B cell (primary cell): ENCODE measurements around the gene PIK3CB. TPM values are rescaled to one million over a fixed set of nuclear protein-coding genes. Genes with fewer than 3 reads are reported as not detected.

Source experiments
- ATAC-seq: fragments of 200-7000 bp; cut with Tn5 transposase; one replicate; pipeline ENCODE4 v1.10.0; 2021; ENCODE audit warnings: low read depth, mild to moderate bottlenecking, moderate number of reproducible peaks, moderate library complexity
- CTCF ChIA-PET: fragments of 350-600 bp; sonication (Branson Sonifier 250); formaldehyde crosslinking; loops from one replicate; lab custom pipeline; 2021; ENCODE audit warnings: antibody characterized with exemption, inconsistent platforms; lab: Charles Lee
- POLR2A ChIA-PET: fragments of 350-600 bp; sonication (Branson Sonifier 250); formaldehyde crosslinking; loops from one replicate; lab custom pipeline; 2021; ENCODE audit warnings: antibody characterized with exemption; lab: Charles Lee
- DNase-seq: peaks from one replicate; pipeline ENCODE4 v3.0.0; 2013
- H2AFZ ChIP-seq: 2 replicates; pipeline ENCODE4 v1.6.1; 2012; ENCODE audit warnings: mild to moderate bottlenecking, low read depth, low read length; ENCODE audit not compliant: insufficient read depth, poor library complexity, severe bottlenecking
- H3K27ac ChIP-seq, 2 donors: 1 replicate in 1 of 2; 2 replicates in 1 of 2; pipeline ENCODE4 v1.5.1; 2012 to 2013; ENCODE audit warnings: low read length in 2 of 2, mild to moderate bottlenecking in 2 of 2, moderate library complexity in 1 of 2
- H3K27me3 ChIP-seq, 4 experiments: fragments of 200-600 bp in 1 of 4; sonication (generic) in 1 of 4; replicated peaks in 1 of 4; 1 replicate in 2 of 4; 2 replicates in 2 of 4; pipeline versions ENCODE4 v1.6.1 to v1.7.0; 2013 to 2016; ENCODE audit warnings: low read length in 3 of 4, mild to moderate bottlenecking in 2 of 4, mixed read lengths in 1 of 4, moderate library complexity in 1 of 4; ENCODE audit not compliant: insufficient read depth in 4 of 4, control insufficient read depth in 3 of 4; ENCODE audit errors: control extremely low read depth in 1 of 4
- H3K36me3 ChIP-seq, 2 experiments: replicated peaks in 1 of 2; 1 replicate in 1 of 2; 2 replicates in 1 of 2; pipeline versions ENCODE4 v1.6.1 to v1.7.1; 2013; ENCODE audit warnings: low read length in 1 of 2; ENCODE audit not compliant: insufficient read depth in 2 of 2, control insufficient read depth in 1 of 2; ENCODE audit errors: control extremely low read depth in 1 of 2, extremely low read depth in 1 of 2
- H3K4me1 ChIP-seq, 2 donors: fragments of 200-600 bp in 1 of 2; sonication (generic) in 1 of 2; 1 replicate in 1 of 2; 2 replicates in 1 of 2; pipeline versions ENCODE4 v1.5.1 to v1.6.1; 2013 to 2017; ENCODE audit warnings: low read length in 2 of 2; ENCODE audit not compliant: control insufficient read depth in 2 of 2, insufficient read depth in 2 of 2
- H3K4me2 ChIP-seq: replicated peaks from 2 replicates; pipeline ENCODE3; 2012; ENCODE audit warnings: mild to moderate bottlenecking, low read depth, low read length; ENCODE audit not compliant: poor library complexity, severe bottlenecking
- H3K4me3 ChIP-seq, 5 experiments: fragments of 200-600 bp in 1 of 5; sonication (generic) in 1 of 5; 1 replicate in 3 of 5; 2 replicates in 2 of 5; pipeline versions ENCODE4 v1.5.1 to v1.7.0; 2011 to 2016; ENCODE audit warnings: low read length in 4 of 5, mild to moderate bottlenecking in 4 of 5, low read depth in 2 of 5, control low read depth in 1 of 5, moderate library complexity in 1 of 5; ENCODE audit not compliant: insufficient read depth in 1 of 5; ENCODE audit errors: control extremely low read depth in 1 of 5, extremely low read depth in 1 of 5
- H3K79me2 ChIP-seq: fragments of 200-600 bp; sonication (generic); one replicate; pipeline ENCODE4 v1.6.0; 2016; ENCODE audit warnings: low read length; ENCODE audit not compliant: control insufficient read depth, insufficient read depth
- H3K9ac ChIP-seq: fragments of 200-600 bp; sonication (generic); 2 replicates; pipeline ENCODE4 v1.6.1; 2017; ENCODE audit warnings: mild to moderate bottlenecking, low read length, moderate library complexity
- H3K9me3 ChIP-seq, 3 donors: one replicate each; pipeline versions ENCODE4 v1.6.1 to v1.7.1; 2013; ENCODE audit warnings: low read length in 2 of 3; ENCODE audit not compliant: control insufficient read depth in 2 of 3, insufficient read depth in 1 of 3; ENCODE audit errors: control extremely low read depth in 1 of 3
- H4K20me1 ChIP-seq: 2 replicates; pipeline ENCODE4 v1.6.0; 2012; ENCODE audit warnings: mild to moderate bottlenecking, low read length; ENCODE audit not compliant: insufficient read depth, control insufficient read depth, poor library complexity, severe bottlenecking
- H3K27ac Mint-ChIP-seq: one replicate; pipeline ENCODE4 v1.8.0; 2021; ENCODE audit warnings: mixed read lengths
- H3K27me3 Mint-ChIP-seq: one replicate; pipeline ENCODE4 v1.8.0; 2021; ENCODE audit warnings: mixed read lengths
- H3K4me1 Mint-ChIP-seq: one replicate; pipeline ENCODE4 v1.8.0; 2021; ENCODE audit warnings: mixed read lengths
- H3K4me3 Mint-ChIP-seq: one replicate; pipeline ENCODE4 v1.8.0; 2021; ENCODE audit warnings: mixed read lengths
- H3K9me3 Mint-ChIP-seq: one replicate; pipeline ENCODE4 v1.8.0; 2022; ENCODE audit warnings: mixed read lengths; ENCODE audit not compliant: insufficient read depth
- CTCF ChIP-seq: fragments of 200-600 bp; IDR thresholded peaks from one replicate; pipeline ENCODE4 v1.8.0; 2022; ENCODE audit warnings: antibody characterized with exemption, mild to moderate bottlenecking
- EZH2 ChIP-seq: IDR thresholded peaks from 2 replicates; pipeline ENCODE4 v1.6.1; 2012; ENCODE audit warnings: borderline replicate concordance, low read depth, mild to moderate bottlenecking, moderate library complexity, low read length; ENCODE audit not compliant: insufficient read depth, poor library complexity, severe bottlenecking
- WGBS: methylation state at CpG from one replicate; pipeline ENCODE4 v1.1.5; 2013; ENCODE audit warnings: missing lambda C conversion rate; ENCODE audit not compliant: insufficient coverage; 5-methylcytosine and 5-hydroxymethylcytosine counted together
- intact Hi-C: fragments of 100-400 bp; cut with micrococcal nuclease; formaldehyde crosslinking; loops from one replicate; pipeline ENCODE4 v1.10.0; 2022
- polyA plus RNA-seq: library from polyadenylated mRNA; depleted of rRNA; stranded (reverse); fragments of >200 nt; gene quantifications from 2 replicates; pipeline ENCODE4 v1.2.3, GENCODE V29; 2012
- total RNA-seq, 2 donors: library from RNA; stranded (reverse); fragments of 120-200 nt in 1 of 2; gene quantifications; 1 replicate in 1 of 2; 2 replicates in 1 of 2; pipeline versions ENCODE4 v1.2.3 to v1.2.4, GENCODE V29; 2013 to 2022

PIK3CB gene
- total and polyA plus RNA-seq, 2 donors (not counting 1 experiment from before 2014, with no cell fraction given), result 3.6 to 29.4 TPM

- no peak overlapping the region for H2AFZ ChIP-seq
- DNase-seq (no peak), ATAC-seq (no peak)
- no peak for TF ChIP-seq EZH2
- TF ChIP-seq CTCF, result no peak
- H3K27ac ChIP-seq, result no peak overlapping the region
- no peak overlapping the region for H3K27ac Mint-ChIP-seq
- peaks cover 0 to 4% of the 10 kb centered on the region in 2 donors for H3K4me1 ChIP-seq
- H3K4me1 Mint-ChIP-seq, result peaks cover 6% of the 10 kb centered on the region
- CTCF ChIA-PET, result interaction anchor here (1.0 kb wide), 2 partner anchors 9 to 174 kb away, joined by 3 to 5 read pairs; no protein-coding TSS in a partner anchor
- no peaks in the 10 kb centered on the region for H3K27me3 Mint-ChIP-seq
- no peak overlapping the region for H3K9ac ChIP-seq
- H3K4me2 ChIP-seq, result no peak overlapping the region
- no peak overlapping the region for H3K4me3 Mint-ChIP-seq
- H3K4me3 ChIP-seq, result no peak overlapping the region
- intact Hi-C loops, result no loop called here
- POLR2A ChIA-PET, result no interaction called here
- WGBS, result 90% methylated on average over 3 of the region's 5 CpGs
- H3K36me3 ChIP-seq, result peaks cover 5 to 11% of the 10 kb centered on the region in 2 experiments
- no peaks in the 10 kb centered on the region for H3K79me2 ChIP-seq
- H3K9me3 Mint-ChIP-seq, result no peaks in the 10 kb centered on the region
- H3K27me3 ChIP-seq, result no peaks in the 10 kb centered on the region
- no peaks in the 10 kb centered on the region for H4K20me1 ChIP-seq
- H3K9me3 ChIP-seq, result peaks cover 4 to 15% (median 13%) of the 10 kb centered on the region in 3 donors
Observed at GRCh38 chr3:138678874-138679392, 155.8 kb downstream of the PIK3CB start.

- DNase-seq (no peak), ATAC-seq (no peak)
- Histone ChIP-seq H3K9ac (no peak overlapping the region), H3K36me3 (peaks cover 5 to 11% of the 10 kb centered on the region in 2 experiments), H3K4me1 (peaks cover 0 to 4% of the 10 kb centered on the region in 2 donors), H2AFZ (no peak overlapping the region), H3K27ac (no peak overlapping the region), H3K4me3 (no peak overlapping the region), H3K4me2 (no peak overlapping the region), H4K20me1 (no peaks in the 10 kb centered on the region), H3K9me3 (peaks cover 4 to 15% (median 13%) of the 10 kb centered on the region in 3 donors), H3K79me2 (no peaks in the 10 kb centered on the region), H3K27me3 (no peaks in the 10 kb centered on the region)
- H3K9me3 Mint-ChIP-seq, result no peaks in the 10 kb centered on the region
- H3K4me3 Mint-ChIP-seq, result no peak overlapping the region
- ChIA-PET CTCF (interaction anchor here (1.0 kb wide), 1 partner anchor 8 kb away, joined by 3 read pairs; no protein-coding TSS in a partner anchor), POLR2A (no interaction called here)
- peaks cover 6% of the 10 kb centered on the region for H3K4me1 Mint-ChIP-seq
- no peaks in the 10 kb centered on the region for H3K27me3 Mint-ChIP-seq
- TF ChIP-seq EZH2 (no peak), CTCF (no peak)
- no CpG with 5 or more reads among the region's 1 CpG for WGBS
- H3K27ac Mint-ChIP-seq, result no peak overlapping the region
- intact Hi-C loops, result no loop called here
Observed at GRCh38 chr3:138678086-138678485, 156.6 kb downstream of the PIK3CB start.
